Measurements from ENCODE around the gene KCNG2. TPM values are rescaled to one million over a fixed set of nuclear protein-coding genes. Genes with fewer than 3 reads are reported as not detected.

The KCNG2 gene
- polyA plus RNA-seq, 1 experiment: 0.38 TPM

DNA sequence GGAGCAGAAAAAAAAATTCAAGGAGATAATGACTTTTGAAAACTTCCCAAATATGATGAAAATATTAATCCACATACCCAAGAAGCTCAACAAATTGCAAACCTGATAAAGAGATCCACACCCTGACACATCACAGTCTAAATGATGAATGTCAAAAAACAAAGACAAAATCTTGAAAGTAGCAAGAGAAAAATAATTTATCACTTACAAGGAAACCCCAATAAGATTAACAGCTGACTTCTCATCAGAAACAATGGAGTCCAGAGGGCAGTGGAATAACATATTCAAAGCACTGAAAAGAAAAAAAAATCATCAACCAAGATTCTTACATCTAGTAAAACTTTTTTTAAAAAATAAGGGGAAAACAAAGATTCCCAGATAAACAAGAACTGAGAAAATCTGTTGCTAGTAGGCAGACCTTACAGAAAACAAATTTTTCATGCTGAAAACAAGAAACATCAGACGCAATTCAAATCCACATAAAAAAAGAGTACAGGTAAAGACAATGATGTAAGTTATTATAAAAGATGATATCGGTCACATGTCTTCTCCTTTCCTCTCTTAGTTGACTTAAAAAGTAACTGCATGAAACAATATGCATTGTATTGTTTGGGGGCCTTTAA, 132.4 kb downstream of the KCNG2 start:
- CTCF ChIA-PET: no interaction called here
- TF ChIP-seq, protein P1, sequence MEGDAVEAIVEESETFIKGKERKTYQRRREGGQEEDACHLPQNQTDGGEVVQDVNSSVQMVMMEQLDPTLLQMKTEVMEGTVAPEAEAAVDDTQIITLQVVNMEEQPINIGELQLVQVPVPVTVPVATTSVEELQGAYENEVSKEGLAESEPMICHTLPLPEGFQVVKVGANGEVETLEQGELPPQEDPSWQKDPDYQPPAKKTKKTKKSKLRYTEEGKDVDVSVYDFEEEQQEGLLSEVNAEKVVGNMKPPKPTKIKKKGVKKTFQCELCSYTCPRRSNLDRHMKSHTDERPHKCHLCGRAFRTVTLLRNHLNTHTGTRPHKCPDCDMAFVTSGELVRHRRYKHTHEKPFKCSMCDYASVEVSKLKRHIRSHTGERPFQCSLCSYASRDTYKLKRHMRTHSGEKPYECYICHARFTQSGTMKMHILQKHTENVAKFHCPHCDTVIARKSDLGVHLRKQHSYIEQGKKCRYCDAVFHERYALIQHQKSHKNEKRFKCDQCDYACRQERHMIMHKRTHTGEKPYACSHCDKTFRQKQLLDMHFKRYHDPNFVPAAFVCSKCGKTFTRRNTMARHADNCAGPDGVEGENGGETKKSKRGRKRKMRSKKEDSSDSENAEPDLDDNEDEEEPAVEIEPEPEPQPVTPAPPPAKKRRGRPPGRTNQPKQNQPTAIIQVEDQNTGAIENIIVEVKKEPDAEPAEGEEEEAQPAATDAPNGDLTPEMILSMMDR (IDR thresholded peaks at IDR 0.05; ENCODE audit: low read depth, low read length): no peak
- Histone ChIP-seq H3K27me3 (ENCODE audit: control insufficient read depth, insufficient read depth, low read length) (no peaks in the 10 kb centered on the region), H3K9me3 (ENCODE audit: control insufficient read depth, insufficient read depth, low read length) (peaks cover 33% of the 10 kb centered on the region), H3K4me3 (ENCODE audit: low read depth, low read length) (no peak overlapping the region), H3K27ac (ENCODE audit: low read depth, low read length) (no peak overlapping the region)
- DNase-seq (ENCODE audit: low read depth, low spot score): no peak
- POLR2A ChIA-PET: no interaction called here

DNA sequence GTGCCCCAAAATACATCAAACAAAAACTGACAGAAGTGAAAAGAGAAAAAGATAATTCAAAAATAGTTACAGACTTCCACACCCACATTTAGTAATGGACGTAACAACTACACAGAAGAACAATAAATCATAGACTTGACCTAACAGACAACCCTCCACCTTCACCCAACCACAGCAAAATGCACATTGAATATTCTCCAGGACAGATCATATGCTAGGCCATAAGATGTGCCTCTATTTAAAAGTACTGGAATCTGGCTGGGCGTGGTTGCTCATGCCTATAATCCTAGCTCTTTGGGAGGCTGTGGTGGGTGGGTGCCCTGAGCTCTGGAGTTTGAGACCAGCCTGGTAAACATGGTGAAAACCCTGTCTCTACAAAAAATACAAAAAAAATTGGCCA, 133.7 kb downstream of the KCNG2 start:
- H3K27ac ChIP-seq (ENCODE audit: low read depth, low read length): no peak overlapping the region
- POLR2A ChIA-PET: no interaction called here
- CTCF ChIA-PET: no interaction called here
- TF ChIP-seq, protein P1 (IDR thresholded peaks at IDR 0.05; ENCODE audit: low read depth, low read length): no peak
- no peaks in the 10 kb centered on the region for H3K27me3 ChIP-seq (ENCODE audit: control insufficient read depth, insufficient read depth, low read length)
- no peak overlapping the region for H3K4me3 ChIP-seq (ENCODE audit: low read depth, low read length)
- no peak for DNase-seq (ENCODE audit: low read depth, low spot score)
- H3K9me3 ChIP-seq (ENCODE audit: control insufficient read depth, insufficient read depth, low read length): peaks cover 43% of the 10 kb centered on the region

DNA sequence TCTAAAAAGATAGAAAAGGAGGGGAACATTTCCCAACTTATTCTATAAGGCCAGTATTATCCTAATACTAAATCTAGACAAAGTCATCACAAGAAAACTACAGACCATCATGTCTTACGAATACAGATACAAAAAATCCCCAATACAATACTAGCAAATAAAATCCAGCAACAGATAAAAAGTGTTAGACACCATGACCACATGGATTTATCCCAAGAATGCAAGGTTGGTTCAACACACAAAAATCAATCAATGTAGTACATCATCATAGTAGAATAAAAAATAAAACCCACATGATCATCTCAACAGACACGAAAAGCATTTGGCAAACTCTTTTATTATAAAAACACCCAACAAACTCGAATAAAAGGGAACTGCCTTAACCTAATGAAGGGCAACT, 135.2 kb downstream of the KCNG2 start:
- DNase-seq (ENCODE audit: low read depth, low spot score): no peak
- Histone ChIP-seq H3K27ac (ENCODE audit: low read depth, low read length) (no peak overlapping the region), H3K4me3 (ENCODE audit: low read depth, low read length) (no peak overlapping the region), H3K9me3 (ENCODE audit: control insufficient read depth, insufficient read depth, low read length) (peaks cover 49% of the 10 kb centered on the region), H3K27me3 (ENCODE audit: control insufficient read depth, insufficient read depth, low read length) (no peaks in the 10 kb centered on the region)
- POLR2A ChIA-PET: no interaction called here
- CTCF ChIA-PET: no interaction called here
- TF ChIP-seq, protein P1 (IDR thresholded peaks at IDR 0.05; ENCODE audit: low read depth, low read length): no peak

DNA sequence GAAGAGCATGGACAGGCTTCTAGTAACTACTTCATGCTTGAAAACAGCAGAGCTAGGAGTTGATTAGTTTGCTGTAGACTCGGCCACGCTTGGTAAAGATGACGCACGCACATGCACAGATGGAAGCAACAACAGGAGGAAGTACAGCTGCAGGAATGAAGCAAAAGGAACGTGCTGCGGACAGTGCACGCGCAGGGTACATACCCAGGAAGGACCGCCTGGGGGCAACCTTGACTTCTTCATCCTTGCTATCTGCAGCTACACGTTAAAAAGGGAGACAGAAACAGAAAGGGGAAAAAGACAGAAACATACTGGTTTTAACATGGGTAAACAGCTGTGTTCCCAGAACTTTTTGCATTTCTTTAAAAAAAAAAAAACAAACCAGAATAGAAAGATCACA, 136.0 kb downstream of the KCNG2 start:
- Histone ChIP-seq H3K27me3 (ENCODE audit: control insufficient read depth, insufficient read depth, low read length) (no peaks in the 10 kb centered on the region), H3K27ac (ENCODE audit: low read depth, low read length) (no peak overlapping the region), H3K4me3 (ENCODE audit: low read depth, low read length) (no peak overlapping the region), H3K9me3 (ENCODE audit: control insufficient read depth, insufficient read depth, low read length) (peaks cover 43% of the 10 kb centered on the region)
- DNase-seq (ENCODE audit: low read depth, low spot score): no peak
- CTCF ChIA-PET: no interaction called here
- POLR2A ChIA-PET: no interaction called here
- TF ChIP-seq, protein P1 (IDR thresholded peaks at IDR 0.05; ENCODE audit: low read depth, low read length): no peak

DNA sequence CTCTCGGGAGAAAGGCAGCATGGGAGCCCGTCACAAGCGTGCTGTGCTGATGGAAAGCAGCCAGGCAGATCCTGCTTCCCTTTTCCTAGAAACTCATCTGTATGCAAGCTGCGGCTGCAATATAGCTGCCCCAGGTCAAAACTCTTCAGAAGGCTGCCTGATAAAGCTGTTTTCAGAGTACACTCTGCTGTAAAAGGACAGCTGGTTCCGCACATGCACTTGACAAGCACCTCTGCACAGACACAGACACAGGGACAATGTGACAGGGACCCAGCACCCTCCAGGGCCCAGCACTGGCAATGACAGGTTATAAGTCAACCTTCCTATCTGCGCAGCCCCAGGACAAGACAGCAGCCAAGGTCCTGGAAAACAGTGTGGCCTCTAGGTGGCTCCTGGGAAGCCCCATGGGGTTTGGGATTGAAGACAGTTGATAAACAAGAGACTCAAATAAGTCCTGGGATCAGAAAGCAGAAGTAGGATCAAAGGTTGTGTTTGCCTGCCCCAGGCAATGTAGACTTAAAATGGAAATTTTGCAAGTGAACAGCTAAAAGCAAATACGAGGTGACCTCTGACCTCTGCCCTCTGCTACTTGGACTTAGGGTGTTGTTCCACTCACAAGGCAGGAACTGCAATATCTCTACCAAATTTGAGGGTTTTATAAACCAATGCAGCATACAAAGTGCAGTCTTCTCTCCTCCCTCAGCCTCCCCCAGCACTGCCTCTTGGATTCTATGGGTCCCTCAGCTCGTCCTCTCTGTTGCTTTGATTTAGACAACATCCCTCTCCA, 136.8 kb downstream of the KCNG2 start:
- TF ChIP-seq, protein P1 (IDR thresholded peaks at IDR 0.05; ENCODE audit: low read depth, low read length): no peak
- Histone ChIP-seq H3K4me3 (ENCODE audit: low read depth, low read length) (no peak overlapping the region), H3K27ac (ENCODE audit: low read depth, low read length) (no peak overlapping the region), H3K27me3 (ENCODE audit: control insufficient read depth, insufficient read depth, low read length) (no peaks in the 10 kb centered on the region), H3K9me3 (ENCODE audit: control insufficient read depth, insufficient read depth, low read length) (peaks cover 38% of the 10 kb centered on the region)
- ChIA-PET POLR2A (no interaction called here), CTCF (no interaction called here)
- DNase-seq (ENCODE audit: low read depth, low spot score): no peak

All from AG04450 (cell line).